K562 (cell line): ENCODE results near the gene CCKAR. TPM values are rescaled to one million over a fixed set of nuclear protein-coding genes. Genes with fewer than 3 reads are reported as not detected.

ENCODE experiments used
- ATAC-seq: fragments of 200-7000 bp; cut with Tn5 transposase; 3 replicates; pipeline ENCODE4 v1.9.1; 2020; ENCODE audit warnings: moderate library complexity
- BruUV-seq: library from RNA; stranded (reverse); fragments of 400-500 nt; replicated peaks from 2 replicates; lab custom pipeline; 2021; lab: Mats Ljungman, UMichigan
- CTCF ChIA-PET: fragments of 300-600 bp; formaldehyde crosslinking; extraction: SDS; loops from one replicate; lab custom pipeline; 2021; ENCODE audit warnings: low intra/inter-chr PET ratio; lab: Yijun Ruan, JAX
- POLR2A ChIA-PET: fragments of 300-600, 350-650 bp; sonication (Branson Sonifier 250); formaldehyde crosslinking; extraction: SDS; loops from one replicate; lab custom pipeline; 2021; ENCODE audit warnings: antibody characterized with exemption, inconsistent platforms; lab: Yijun Ruan, JAX
- DNase-seq, 4 experiments: peaks; one replicate each; pipeline versions ENCODE4 v3.0.0 to v3.0.0-alpha.2; 2011 to 2018; ENCODE audit warnings: low spot score in 3 of 4, mixed read lengths in 3 of 4; ENCODE audit errors: extremely low read depth in 1 of 4
- FAIRE-seq: peaks from 2 replicates; lab custom pipeline; 2011; peaks lifted over from hg19 to GRCh38; lab: Jason Lieb, UNC
- H2AFZ ChIP-seq: 2 replicates; pipeline ENCODE4 v1.6.0; 2011; ENCODE audit warnings: low read depth, low read length, control low read depth, inconsistent platforms
- H3K27ac ChIP-seq: fragments of 200-600 bp; 3 replicates; pipeline ENCODE4 v1.8.0; 2011; ENCODE audit warnings: low read depth, mild to moderate bottlenecking, control low read depth, inconsistent platforms, low read length, moderate library complexity, mixed read lengths; ENCODE audit errors: extremely low read depth
- H3K27me3 ChIP-seq, 2 experiments: fragments of 300-600 bp in 1 of 2; 2 replicates in 1 of 2; 3 replicates in 1 of 2; pipeline versions ENCODE4 v1.6.0 to v1.8.0; 2011; ENCODE audit warnings: inconsistent platforms in 2 of 2, low read length in 2 of 2, mild to moderate bottlenecking in 1 of 2, mixed read lengths in 1 of 2, moderate library complexity in 1 of 2; ENCODE audit not compliant: control insufficient read depth in 2 of 2, insufficient read depth in 2 of 2
- H3K36me3 ChIP-seq: fragments of 300-600 bp; 3 replicates; pipeline ENCODE4 v1.8.0; 2011; ENCODE audit warnings: mild to moderate bottlenecking, low read length, inconsistent platforms; ENCODE audit not compliant: control insufficient read depth, insufficient read depth
- H3K4me1 ChIP-seq, 2 experiments: fragments of 200-600 bp in 1 of 2; replicated peaks in 1 of 2; 2 replicates in 1 of 2; 3 replicates in 1 of 2; pipeline versions ENCODE4 v1.5.1 to v1.8.0; 2011; ENCODE audit warnings: inconsistent platforms in 2 of 2, low read length in 2 of 2, mild to moderate bottlenecking in 1 of 2, mixed read lengths in 1 of 2, moderate library complexity in 1 of 2; ENCODE audit not compliant: control insufficient read depth in 2 of 2, insufficient read depth in 2 of 2
- H3K4me2 ChIP-seq: 2 replicates; pipeline ENCODE4 v1.6.1; 2011; ENCODE audit warnings: low read length, control low read depth, inconsistent platforms, mixed read lengths; ENCODE audit not compliant: insufficient read depth
- H3K4me3 ChIP-seq: fragments of 200-600 bp; sonication (generic), shearing (Covaris generic); 2 replicates; pipeline ENCODE4 v1.5.1; 2016; ENCODE audit warnings: control low read depth, inconsistent platforms
- H3K79me2 ChIP-seq: fragments of 200-600 bp; 3 replicates; pipeline ENCODE4 v1.8.0; 2011; ENCODE audit warnings: low read length, inconsistent platforms; ENCODE audit not compliant: control insufficient read depth, insufficient read depth
- H3K9ac ChIP-seq, 2 experiments: 2 replicates each; pipeline versions ENCODE4 v1.6.0 to v1.6.1; 2011; ENCODE audit warnings: low read depth in 2 of 2, low read length in 2 of 2, control low read depth in 1 of 2, inconsistent platforms in 1 of 2, mild to moderate bottlenecking in 1 of 2, mixed read lengths in 1 of 2; ENCODE audit not compliant: insufficient read depth in 1 of 2
- H3K9me1 ChIP-seq: one replicate; pipeline ENCODE4 v1.6.0; 2011; ENCODE audit warnings: inconsistent platforms, mild to moderate bottlenecking, low read length, moderate library complexity; ENCODE audit not compliant: control insufficient read depth, insufficient read depth
- H3K9me3 ChIP-seq: replicated peaks from 2 replicates; pipeline ENCODE4 v1.5.1; 2011; ENCODE audit warnings: low read depth, low read length, inconsistent platforms; ENCODE audit not compliant: control insufficient read depth, insufficient read depth
- H4K20me1 ChIP-seq: replicated peaks from 2 replicates; pipeline ENCODE4 v1.6.1; 2011; ENCODE audit warnings: low read length, inconsistent platforms, mixed read lengths; ENCODE audit not compliant: control insufficient read depth, insufficient read depth
- C11orf30 ChIP-seq: fragments of 450-650 bp; IDR thresholded peaks from 2 replicates; pipeline ENCODE4 v1.6.1; 2016; ENCODE audit warnings: low read depth, mild to moderate bottlenecking
- CAMTA2 ChIP-seq: fragments of 250-450 bp; sonication (Bioruptor Pico); conservative IDR thresholded peaks from 2 replicates; pipeline ENCODE4 v1.5.1; 2022
- KLF1 ChIP-seq: fragments of 450-650 bp; IDR thresholded peaks from 2 replicates; pipeline ENCODE4 v1.6.1; 2016; ENCODE audit warnings: missing genetic modification characterization, missing compliant biosample characterization
- RBM25 ChIP-seq: fragments of 200-400 bp; formaldehyde crosslinking; IDR thresholded peaks from 2 replicates; pipeline ENCODE4 v1.6.1; 2018; ENCODE audit warnings: low read length, low read depth, moderate library complexity; ENCODE audit not compliant: severe bottlenecking
- SNRNP70 ChIP-seq: fragments of 200-400 bp; formaldehyde crosslinking; optimal IDR thresholded peaks from 2 replicates; pipeline ENCODE3; 2017; ENCODE audit warnings: low read depth, low read length
- TARDBP ChIP-seq: fragments of 450-650 bp; IDR thresholded peaks from 2 replicates; pipeline ENCODE4 v1.6.1; 2016
- ZFPM2 ChIP-seq: fragments of 250-450 bp; sonication (Bioruptor Pico); IDR thresholded peaks from 2 replicates; pipeline ENCODE4 v1.5.1; 2022; ENCODE audit warnings: mild to moderate bottlenecking
- ZMIZ1 ChIP-seq, 2 experiments: fragments of 150-350 bp in 1 of 2; IDR thresholded peaks; 2 replicates each; pipeline ENCODE4 v1.6.1; 2012 to 2016; ENCODE audit warnings: low read depth in 2 of 2, low read length in 2 of 2, mild to moderate bottlenecking in 1 of 2, moderate library complexity in 1 of 2
- ZNF239 ChIP-seq: fragments of 250-450 bp; sonication (Bioruptor Pico); IDR thresholded peaks from 2 replicates; pipeline ENCODE4 v1.4.0; 2020; ENCODE audit warnings: mild to moderate bottlenecking
- ZNF436 ChIP-seq: fragments of 250-450, 450-650 bp; sonication (Bioruptor Pico); formaldehyde crosslinking; IDR thresholded peaks from 2 replicates; pipeline ENCODE4 v1.7.0; 2020; ENCODE audit warnings: mild to moderate bottlenecking
- ZNF780A ChIP-seq: fragments of 250-450 bp; sonication (Bioruptor Pico); IDR thresholded peaks from 2 replicates; pipeline ENCODE4 v1.5.0; 2021; ENCODE audit warnings: mild to moderate bottlenecking
- WGBS: fragments of 100-300 bp; shearing (Covaris generic); methylation state at CpG from one replicate; pipeline ENCODE4 v1.1.6; 2016; ENCODE audit warnings: low coverage, mixed read lengths; ENCODE audit not compliant: insufficient coverage; ENCODE audit errors: missing lambda C conversion rate; 5-methylcytosine and 5-hydroxymethylcytosine counted together
- in situ Hi-C: fragments of 300-500 bp; cut with MboI; formaldehyde crosslinking; loops from 4 replicates; pipeline ENCODE4 v1.15.0; 2018; ENCODE audit warnings: inconsistent platforms, mixed read lengths
- intact Hi-C: fragments of 100-400 bp; cut with micrococcal nuclease; formaldehyde crosslinking; loops from 2 replicates; pipeline ENCODE4 v1.14.2; 2022
- polyA plus RNA-seq, 8 experiments: library from polyadenylated mRNA; depleted of rRNA in 4 of 8; stranded (reverse) in 5 of 8; unstranded in 3 of 8; fragments of >200 nt; fragmentation: Nextera tagmentation in 2 of 8; fragmentation: Illumina TruSeq in 1 of 8; extraction: Ambion mirVana in 2 of 8; extraction: Trizol in 1 of 8; gene quantifications; 2 replicates each; pipeline versions ENCODE4 v1.2.1 to v1.2.3, GENCODE V29; 2011 to 2014; ENCODE audit warnings: inconsistent platforms in 1 of 8, missing spikeins in 1 of 8
- total RNA-seq, 7 experiments: library from RNA; depleted of rRNA in 6 of 7; stranded (reverse); fragments of >200 nt in 6 of 7; fragmentation: Illumina TruSeq in 2 of 7; extraction: Trizol in 2 of 7; gene quantifications; 2 replicates each; pipeline versions ENCODE4 v1.2.1 to v1.2.3, GENCODE V29; 2011 to 2021; ENCODE audit warnings: low replicate concordance in 1 of 7

Gene CCKAR
- total and polyA plus RNA-seq, 9 of the 15 experiments (the other 6 are each of a cell fraction or from before 2014, with no cell fraction given) = not detected

- in situ Hi-C loops (no loop called here), intact Hi-C loops (no loop called here)
- FAIRE-seq (no peak), DNase-seq (no peak), ATAC-seq (no peak)
- no peak overlapping the region for H3K27ac ChIP-seq
- ChIA-PET CTCF (no interaction called here), POLR2A (no interaction called here)
- no peaks in the 10 kb centered on the region for H3K9me3 ChIP-seq
- TF ChIP-seq RBM25 = no peak
- no peak for TF ChIP-seq ZNF239 (CRISPR knock-in tag)
- TF ChIP-seq ZMIZ1 (IDR thresholded peaks at IDR 0.05; ENCODE audit: low read depth in 2 of 2, low read length in 2 of 2) = no peak
- no peak for TF ChIP-seq CAMTA2
- TF ChIP-seq KLF1 = no peak
- TF ChIP-seq ZFPM2 (CRISPR knock-in tag) = no peak
- TF ChIP-seq ZNF436 (CRISPR knock-in tag) = no peak
- no peak for TF ChIP-seq C11orf30
- no peak for TF ChIP-seq TARDBP
- no peak for TF ChIP-seq SNRNP70
- no peak for TF ChIP-seq ZNF780A (CRISPR knock-in tag)
- no peak overlapping the region for H2AFZ ChIP-seq
- no peak overlapping the region for H3K4me2 ChIP-seq
- H3K27me3 ChIP-seq = peaks cover 29 to 39% of the 10 kb centered on the region in 2 experiments
- H3K36me3 ChIP-seq = no peaks in the 10 kb centered on the region
- no peak overlapping the region for H3K9ac ChIP-seq
- WGBS = 6% methylated on average over 10 of the region's 13 CpGs
- no peaks in the 10 kb centered on the region; the same call in 1 of the 2 replicates for H4K20me1 ChIP-seq
- no TSS peak for BruUV-seq
- H3K4me3 ChIP-seq = no peak overlapping the region
- H3K79me2 ChIP-seq = no peaks in the 10 kb centered on the region
- H3K9me1 ChIP-seq = no peaks in the 10 kb centered on the region
- no peaks in the 10 kb centered on the region; a peak in 1 of 5 replicates for H3K4me1 ChIP-seq
Measured at GRCh38 chr4:26478330-26478729, 12.0 kb downstream of the CCKAR start.
